ENCODE measurements around the gene HAO2.

HAO2 gene

DNA sequence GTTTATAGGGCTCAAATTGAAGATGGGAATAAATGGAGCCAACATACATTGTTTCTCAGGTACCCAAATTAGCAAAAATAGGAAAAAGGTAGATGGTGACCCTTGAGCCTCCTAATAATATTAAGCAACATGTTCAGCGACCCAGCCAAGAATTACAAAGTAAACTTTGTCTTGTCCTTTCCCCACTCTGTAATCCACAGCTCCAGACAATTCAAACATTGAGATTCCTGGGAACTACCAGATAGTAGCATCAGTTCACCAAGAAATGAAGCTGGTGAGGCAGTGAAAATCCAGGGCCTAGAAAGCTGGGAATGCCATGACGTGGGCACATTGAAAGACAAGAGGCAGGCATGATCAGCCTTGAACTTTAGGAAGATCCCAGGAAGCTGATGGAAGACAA lies 11.7 kb downstream of the HAO2 start:
- no peak for DNase-seq (ENCODE audit: low spot score)

DNA sequence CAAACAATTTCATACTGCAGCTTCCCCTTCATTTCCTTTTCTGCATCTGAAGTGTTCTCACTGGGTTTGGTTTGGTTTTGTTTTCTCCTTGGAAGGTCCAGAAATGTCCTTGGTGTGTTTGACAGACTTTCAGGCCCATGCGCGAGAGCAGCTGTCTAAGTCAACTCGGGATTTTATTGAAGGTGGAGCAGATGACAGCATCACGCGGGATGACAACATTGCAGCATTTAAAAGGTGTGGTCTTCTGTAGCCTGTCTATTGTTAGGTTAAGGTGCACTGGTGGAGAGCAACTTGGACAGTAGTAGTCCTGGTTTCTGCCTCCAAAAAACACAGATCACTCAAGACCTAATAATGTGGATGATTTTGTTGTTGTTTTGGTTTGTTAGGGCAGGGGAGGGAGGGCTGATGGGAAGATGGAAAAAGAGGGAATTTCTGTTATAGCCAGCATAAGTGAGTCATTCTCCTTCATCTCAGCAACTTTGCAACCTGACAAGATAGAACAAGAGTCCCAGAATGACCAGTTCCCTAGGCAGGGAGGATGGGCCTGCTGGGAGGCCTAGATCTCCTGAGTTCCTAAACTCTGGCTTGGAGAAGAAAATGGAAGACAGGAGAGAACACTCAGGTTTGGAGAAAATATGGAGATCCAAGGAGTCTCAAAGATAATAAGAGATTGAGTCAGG lies 12.5 kb downstream of the HAO2 start:
- DNase-seq (ENCODE audit: low spot score) = no peak

DNA sequence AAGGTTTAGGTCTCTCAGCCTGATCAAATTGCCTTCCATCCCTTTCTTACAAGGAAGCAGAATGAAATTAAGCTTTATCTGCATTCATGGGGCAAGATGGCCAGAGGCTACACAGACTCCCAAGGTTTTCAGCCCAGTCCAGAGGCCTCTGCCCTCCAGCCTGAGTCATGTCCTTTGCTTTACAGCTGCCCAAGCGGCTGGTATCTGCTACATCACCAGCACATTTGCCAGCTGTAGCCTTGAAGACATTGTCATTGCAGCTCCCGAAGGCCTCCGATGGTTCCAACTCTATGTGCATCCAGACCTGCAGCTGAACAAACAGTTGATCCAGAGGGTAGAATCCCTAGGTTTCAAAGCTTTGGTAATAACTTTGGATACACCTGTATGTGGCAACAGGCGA lies 16.0 kb downstream of the HAO2 start:
- DNase-seq (ENCODE audit: low spot score) = no peak

GRCh38 chr1:119385650-119386049 lies 17.1 kb downstream of the HAO2 start:
- DNase-seq (ENCODE audit: low spot score) = no peak

GRCh38 chr1:119387858-119388257 lies 19.3 kb downstream of the HAO2 start:
- DNase-seq (ENCODE audit: low spot score) = no peak

DNA sequence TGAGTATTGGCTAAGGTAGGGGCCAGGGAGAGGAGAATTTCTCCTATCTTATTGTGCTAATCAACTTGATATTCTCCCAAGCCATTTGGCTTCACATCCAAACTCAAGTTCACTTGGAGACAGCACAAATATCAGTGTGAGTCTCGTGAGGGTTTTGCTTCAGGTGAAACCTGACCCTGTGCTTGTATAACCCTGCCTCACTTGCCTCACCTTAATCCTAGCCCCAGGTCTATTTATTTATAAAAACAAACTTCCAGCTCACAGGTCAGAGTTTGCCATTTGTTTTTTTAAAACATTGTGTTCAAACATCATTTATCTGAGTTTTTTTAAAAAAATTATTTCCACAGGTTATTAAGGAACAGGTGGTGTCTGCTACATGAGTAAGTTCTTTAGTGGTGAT lies 19.9 kb downstream of the HAO2 start:
- no peak for DNase-seq (ENCODE audit: low spot score)

DNA sequence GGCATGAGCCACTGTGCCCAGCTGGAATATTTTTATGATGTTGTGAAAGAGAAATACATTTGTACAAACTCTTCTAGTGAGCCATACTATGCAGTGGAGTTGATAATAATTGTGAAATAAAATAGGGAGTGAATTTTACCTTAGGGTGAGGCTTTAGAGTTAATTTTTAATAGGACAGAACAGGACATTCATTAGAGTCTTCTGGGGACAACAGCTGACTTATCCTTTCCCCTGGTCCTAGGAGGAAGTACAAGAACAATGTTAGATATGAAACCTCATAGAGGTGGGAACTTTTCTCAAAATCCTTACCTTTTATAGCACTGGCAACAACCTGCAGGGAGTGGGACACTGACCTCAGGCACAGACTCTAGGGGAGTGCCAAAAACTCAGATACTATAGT lies 21.9 kb downstream of the HAO2 start:
- no peak for DNase-seq (ENCODE audit: low spot score)

DNA sequence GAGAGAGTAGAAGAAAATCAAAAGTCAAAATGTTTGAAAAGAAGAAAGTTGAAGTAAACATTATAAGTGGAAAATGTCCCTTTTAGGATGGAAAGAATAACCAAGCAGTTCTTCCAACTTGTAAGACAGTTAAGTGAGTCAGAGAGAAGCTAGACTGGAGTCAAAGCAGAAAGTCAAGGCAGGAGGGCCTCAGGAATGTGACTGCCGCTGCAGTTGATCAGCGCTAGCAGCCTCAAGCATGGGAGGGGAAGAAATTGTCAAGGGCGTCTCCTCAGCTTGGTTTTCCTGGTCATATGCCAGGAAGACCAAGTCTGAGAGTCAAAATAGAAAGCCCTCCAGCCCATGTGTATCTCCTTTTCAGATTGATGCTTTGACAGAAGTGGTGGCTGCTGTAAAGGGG lies 23.2 kb downstream of the HAO2 start:
- DNase-seq (ENCODE audit: low spot score) = no peak

- DNase-seq (ENCODE audit: low spot score) = no peak
These were observed 25.5 kb downstream of the HAO2 start for GRCh38 chr1:119394085-119394484.

DNA sequence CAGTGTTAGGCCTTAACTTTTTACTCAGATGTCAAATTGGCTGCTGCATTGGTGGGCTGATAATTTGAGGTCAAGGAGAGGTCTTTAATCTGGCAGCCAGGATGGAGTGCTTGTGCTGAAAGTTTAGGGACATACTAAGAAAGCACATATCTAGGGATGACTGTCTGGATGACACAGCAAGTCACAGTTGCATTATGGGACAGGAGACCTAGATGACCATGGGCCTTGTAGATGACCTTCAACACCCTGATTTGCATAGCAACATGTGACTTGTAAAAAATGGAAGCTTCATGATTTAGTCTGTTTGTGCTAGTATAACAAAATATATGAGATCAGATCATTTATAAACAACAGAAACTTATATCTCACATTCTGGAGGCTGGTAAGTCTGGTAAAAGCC lies 28.4 kb downstream of the HAO2 start:
- DNase-seq (ENCODE audit: low spot score) = no peak

- no peak for DNase-seq (ENCODE audit: low spot score)
These were observed 29.4 kb downstream of the HAO2 start for GRCh38 chr1:119397986-119398385.

GRCh38 chr1:119404736-119405135 lies 36.2 kb downstream of the HAO2 start:
- DNase-seq (ENCODE audit: low spot score) = no peak

DNA sequence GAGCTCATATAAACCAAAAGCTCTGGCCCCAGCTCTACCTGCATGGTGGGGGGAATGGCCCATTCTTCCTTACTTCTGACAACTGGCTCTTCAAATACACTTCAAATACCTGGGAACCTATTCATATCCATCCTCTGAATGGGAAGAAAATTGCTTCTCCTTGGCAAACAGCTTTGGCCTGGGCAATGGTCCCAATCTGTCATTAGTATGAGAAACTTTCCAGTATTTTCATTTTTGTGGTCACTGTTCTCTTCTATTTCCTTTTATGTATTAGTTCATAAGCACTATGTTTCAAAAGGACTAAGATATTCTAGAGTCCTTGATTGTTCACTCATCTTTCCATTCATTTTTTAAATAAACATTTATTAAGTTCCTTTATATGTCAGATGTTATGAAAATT lies 41.1 kb downstream of the HAO2 start:
- DNase-seq (ENCODE audit: low spot score) = no peak

DNA sequence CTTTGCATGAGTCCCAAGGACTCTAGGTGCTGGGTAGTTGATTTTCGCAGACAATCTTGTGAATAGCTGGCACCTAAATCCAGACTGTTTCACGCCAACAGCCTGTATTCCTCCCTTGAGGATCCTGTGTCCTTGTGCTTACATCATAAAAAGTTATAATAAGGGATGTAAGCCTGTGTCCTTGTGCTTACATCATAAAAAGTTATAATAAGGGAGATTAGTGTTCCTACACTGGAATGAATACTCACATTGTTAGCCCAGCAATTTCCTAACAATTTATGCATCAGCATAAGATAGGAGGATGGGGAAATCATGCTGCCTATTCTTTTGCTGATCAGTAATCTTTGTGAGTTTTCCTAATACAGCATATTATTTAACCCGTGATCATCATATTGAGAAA lies 42.4 kb downstream of the HAO2 start:
- DNase-seq (ENCODE audit: low spot score) = no peak

GRCh38 chr1:119414950-119415349 lies 46.4 kb downstream of the HAO2 start, which contains the start of gene HSD3B2:
Gene HSD3B2, plus strand, starts transcription at chr1:119415150. Its CDS starts 270 bp downstream, at chr1:119415420.
- no peak for DNase-seq (ENCODE audit: low spot score)

GRCh38 chr1:119416006-119416640 lies 47.5 kb downstream of the HAO2 start:
- DNase-seq (ENCODE audit: low spot score) = no peak

DNA sequence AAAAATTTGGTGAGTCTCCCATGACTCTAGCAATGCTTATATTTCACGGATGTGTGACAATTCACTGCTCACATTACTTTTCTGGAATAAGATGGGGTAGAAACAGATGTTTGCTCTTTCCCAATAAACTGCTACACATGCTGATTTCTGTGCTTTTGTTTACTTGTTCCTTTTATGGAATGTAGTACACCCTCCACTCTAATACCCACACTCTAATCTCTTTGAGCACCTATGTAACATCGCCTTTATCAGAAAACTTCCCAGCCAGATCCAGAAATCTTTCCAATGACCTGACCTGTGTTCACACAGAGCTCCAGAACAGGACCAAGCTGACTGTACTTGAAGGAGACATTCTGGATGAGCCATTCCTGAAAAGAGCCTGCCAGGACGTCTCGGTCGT lies 50.5 kb downstream of the HAO2 start:
- DNase-seq (ENCODE audit: low spot score) = no peak

- DNase-seq (ENCODE audit: low spot score) = no peak
These were observed 52.1 kb downstream of the HAO2 start for GRCh38 chr1:119420638-119421037.

DNA sequence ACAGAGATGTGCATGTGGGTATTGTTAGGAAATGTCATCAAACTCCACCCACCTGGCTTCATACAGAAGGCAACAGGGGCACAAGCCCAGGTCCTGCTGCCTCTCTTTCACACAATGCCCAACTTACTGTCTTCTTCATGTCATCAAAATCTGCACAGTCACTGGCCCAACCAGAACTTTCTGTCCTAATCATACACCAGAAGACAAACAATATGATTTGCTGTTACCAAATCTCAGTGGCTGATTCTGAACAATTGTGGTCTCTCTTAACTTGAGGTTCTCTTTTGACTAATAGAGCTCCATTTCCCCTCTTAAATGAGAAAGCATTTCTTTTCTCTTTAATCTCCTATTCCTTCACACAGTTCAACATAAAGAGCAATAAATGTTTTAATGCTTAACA lies 54.0 kb downstream of the HAO2 start:
- DNase-seq (ENCODE audit: low spot score) = no peak

- no peak for DNase-seq (ENCODE audit: low spot score)
These were observed 60.4 kb downstream of the HAO2 start for GRCh38 chr1:119428991-119429390.

DNA sequence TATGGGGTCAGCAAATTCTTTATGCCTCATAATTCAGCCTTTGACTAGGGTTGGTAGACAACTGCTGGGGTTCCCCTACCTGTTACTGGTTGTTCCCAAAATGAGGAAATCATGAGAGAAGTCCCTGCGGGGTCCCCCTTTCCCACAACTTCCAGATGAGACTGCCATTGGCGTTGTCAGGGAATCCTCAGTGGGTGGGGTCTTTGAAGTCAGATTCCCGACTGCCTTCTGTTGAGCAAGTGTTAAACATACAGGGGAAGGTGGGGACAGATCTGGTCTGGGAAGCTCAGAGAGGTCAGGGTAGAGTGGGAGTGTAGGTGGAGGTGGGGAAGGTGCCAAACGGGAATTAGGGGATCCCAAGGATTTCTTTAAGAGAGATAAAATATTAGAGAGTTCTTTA lies 61.1 kb downstream of the HAO2 start:
- no peak for DNase-seq (ENCODE audit: low spot score)

DNA sequence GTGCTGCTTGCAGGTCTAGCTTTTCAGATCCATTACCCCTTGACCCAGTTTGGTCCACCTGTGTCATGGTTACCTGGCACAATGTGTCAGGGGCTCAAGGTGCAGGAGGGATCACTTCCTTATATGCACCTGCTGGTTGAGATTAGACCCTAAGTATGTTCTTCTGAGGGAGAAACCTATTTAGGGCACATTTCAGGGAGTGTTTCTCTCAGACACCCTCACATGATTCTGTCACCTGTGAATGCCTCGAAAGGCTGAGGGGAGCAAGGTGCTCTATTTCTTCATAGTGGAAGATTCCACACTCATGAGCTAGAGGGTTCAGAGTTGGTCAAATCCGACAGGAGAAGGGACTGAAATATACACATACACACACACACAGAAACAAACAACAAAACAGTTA lies 61.9 kb downstream of the HAO2 start:
- DNase-seq (ENCODE audit: low spot score) = no peak

DNA sequence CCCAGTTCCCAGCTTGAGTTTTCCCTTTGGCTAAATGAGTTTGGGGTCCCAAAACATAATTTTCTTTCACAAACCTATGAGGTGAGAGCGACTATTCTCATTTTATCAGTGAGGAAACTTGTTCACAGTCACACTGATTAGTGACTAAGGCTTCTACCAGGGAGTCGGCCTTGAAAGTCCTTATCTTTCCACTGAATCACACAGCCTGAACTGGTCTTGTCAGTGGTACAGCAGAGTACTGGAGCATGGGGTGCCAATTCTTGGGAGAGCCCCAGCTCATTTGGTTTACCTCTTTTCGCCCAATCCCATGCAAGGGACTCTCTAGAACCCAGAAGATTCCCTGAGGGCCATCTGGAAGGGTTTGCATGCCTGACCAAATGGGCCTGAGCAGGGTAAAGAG lies 63.3 kb downstream of the HAO2 start:
- DNase-seq (ENCODE audit: low spot score) = no peak

DNA sequence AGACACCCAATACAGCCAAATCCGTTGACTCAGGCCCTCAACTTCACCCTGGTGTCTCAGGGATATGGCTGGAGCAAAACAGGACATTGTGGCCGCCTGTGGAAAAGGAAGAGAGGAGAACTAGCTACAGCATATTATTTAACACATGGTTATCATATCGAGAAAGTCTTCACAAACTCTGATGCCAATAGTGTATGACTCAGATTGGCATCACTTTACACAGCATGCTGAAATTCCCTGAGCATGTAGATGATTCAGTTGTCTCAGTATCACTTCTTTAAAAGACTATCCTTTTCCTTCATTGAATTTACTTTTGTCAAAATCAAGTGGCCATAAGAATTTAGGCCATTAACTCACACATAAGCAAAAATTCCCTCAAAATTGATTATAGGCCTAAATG lies 66.5 kb downstream of the HAO2 start:
- DNase-seq (ENCODE audit: low spot score) = peak; percentile 9

All from RKO (cell line).